ENCODE results near the gene SSRP1. TPM values are rescaled to one million over a fixed set of nuclear protein-coding genes. Genes with fewer than 3 reads are reported as not detected.
A peak's percentile ranks its signal among the peaks of the same experiment; 100 is the strongest.

SSRP1 gene
- total and polyA plus RNA-seq, 2 of the 4 experiments (the other 2 are of a cell fraction) = 106 to 146 TPM

- in situ Hi-C loops (cut with MboI; ENCODE audit: low sequenced_read_pairs) = loop anchor here (5.0 kb wide), 1 partner anchor 186 kb away; no protein-coding TSS in a partner anchor
- Histone ChIP-seq H3K4me3 (ENCODE audit: insufficient read depth, low read depth, low read length) (no peak overlapping the region), H2BK5ac (ENCODE audit: low read depth, low read length, poor library complexity, severe bottlenecking) (no peak overlapping the region), H3K4me1 (ENCODE audit: control insufficient read depth, insufficient read depth, low read length) (peaks cover 1% of the 10 kb centered on the region), H3K79me1 (ENCODE audit: low read depth in 1 of 2, low read length in 2 of 2) (peaks cover 0 to 2% of the 10 kb centered on the region in 2 experiments; a peak in 1 of 4 replicates), H4K91ac (ENCODE audit: insufficient read depth, low read depth, low read length) (no peak overlapping the region), H3K9me1 (ENCODE audit: insufficient read depth, low read length) (peaks cover 2% of the 10 kb centered on the region; the same call in 1 of the 2 replicates), H2AK9ac (replicated peaks; ENCODE audit: low read depth, low read length, poor library complexity) (peak overlapping the region; percentile 79), H4K20me1 (ENCODE audit: insufficient read depth, low read length) (no peaks in the 10 kb centered on the region), H2BK15ac (ENCODE audit: low read depth, low read length) (no peak overlapping the region), H3K9me3 (ENCODE audit: control insufficient read depth, insufficient read depth, low read length) (no peaks in the 10 kb centered on the region), H2BK120ac (ENCODE audit: low read depth, low read length) (no peak overlapping the region), H3K4ac (ENCODE audit: low read depth, low read length) (no peak overlapping the region), H2AK5ac (ENCODE audit: low read depth, low read length) (no peak overlapping the region), H3K56ac (ENCODE audit: extremely low read depth, insufficient read depth, low read length) (no peak overlapping the region), H3K9ac (ENCODE audit: low read depth, low read length) (no peak overlapping the region), H3K18ac (ENCODE audit: low read depth, low read length) (no peak overlapping the region), H3K14ac (replicated peaks; ENCODE audit: low read depth, low read length) (no peak overlapping the region), H4K8ac (ENCODE audit: low read depth in 2 of 2, low read length in 2 of 2) (no peak overlapping the region), H3K27me3 (ENCODE audit: control insufficient read depth, insufficient read depth, low read length) (peaks cover 31% of the 10 kb centered on the region), H3K4me2 (ENCODE audit: low read depth, low read length) (no peak overlapping the region), H2BK20ac (ENCODE audit: low read depth, low read length) (no peak overlapping the region), H3K36me3 (ENCODE audit: control insufficient read depth, insufficient read depth, low read length) (no peaks in the 10 kb centered on the region), H4K5ac (ENCODE audit: low read depth, low read length) (no peak overlapping the region), H3K27ac (ENCODE audit: insufficient read depth, low read length) (no peak overlapping the region), H2AFZ (replicated peaks; ENCODE audit: low read length, poor library complexity) (no peak overlapping the region), H3K23ac (ENCODE audit: low read depth, low read length) (no peak overlapping the region)
- WGBS, 2 experiments (ENCODE audit: extremely low coverage in 2 of 2, insufficient read length in 1 of 2) = no CpG with 5 or more reads among the region's 6 CpGs
- intact Hi-C loops (cut with micrococcal nuclease) = loop anchor here (10.0 kb wide), 1 partner anchor 1183 kb away; no protein-coding TSS in a partner anchor
- TF ChIP-seq MAZ (IDR thresholded peaks at IDR 0.05; ENCODE audit: borderline replicate concordance, low read depth, low read length) (no peak), MXI1 (IDR thresholded peaks at IDR 0.05; ENCODE audit: borderline replicate concordance, low read depth, low read length) (no peak), CEBPB (IDR thresholded peaks at IDR 0.05; ENCODE audit: low read depth, low read length) (no peak), POLR2A (IDR thresholded peaks at IDR 0.05; ENCODE audit: low read depth, low read length) (no peak), SMC3 (IDR thresholded peaks at IDR 0.05; ENCODE audit: low read depth, low read length) (no peak), CTCF (conservative IDR thresholded peaks at IDR 0.05; ENCODE audit: low read depth, low read length) (no peak), MAFK (IDR thresholded peaks at IDR 0.05; ENCODE audit: low read depth, low read length) (no peak), CHD1 (IDR thresholded peaks at IDR 0.05; ENCODE audit: low read depth, low read length) (no peak), NFE2L2 (IDR thresholded peaks at IDR 0.05; ENCODE audit: low read depth, low read length) (no peak), BHLHE40 (IDR thresholded peaks at IDR 0.05; ENCODE audit: low read depth, low read length) (no peak), RFX5 (IDR thresholded peaks at IDR 0.05; ENCODE audit: low read depth, low read length) (no peak), FOS (IDR thresholded peaks at IDR 0.05; ENCODE audit: low read depth, low read length) (no peak), RAD21 (IDR thresholded peaks at IDR 0.05; ENCODE audit: low read length) (no peak)
- TF ChIP-seq, protein P1, sequence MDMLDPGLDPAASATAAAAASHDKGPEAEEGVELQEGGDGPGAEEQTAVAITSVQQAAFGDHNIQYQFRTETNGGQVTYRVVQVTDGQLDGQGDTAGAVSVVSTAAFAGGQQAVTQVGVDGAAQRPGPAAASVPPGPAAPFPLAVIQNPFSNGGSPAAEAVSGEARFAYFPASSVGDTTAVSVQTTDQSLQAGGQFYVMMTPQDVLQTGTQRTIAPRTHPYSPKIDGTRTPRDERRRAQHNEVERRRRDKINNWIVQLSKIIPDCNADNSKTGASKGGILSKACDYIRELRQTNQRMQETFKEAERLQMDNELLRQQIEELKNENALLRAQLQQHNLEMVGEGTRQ (IDR thresholded peaks at IDR 0.05; ENCODE audit: low read depth, low read length) = no peak
- TF ChIP-seq, protein P2, sequence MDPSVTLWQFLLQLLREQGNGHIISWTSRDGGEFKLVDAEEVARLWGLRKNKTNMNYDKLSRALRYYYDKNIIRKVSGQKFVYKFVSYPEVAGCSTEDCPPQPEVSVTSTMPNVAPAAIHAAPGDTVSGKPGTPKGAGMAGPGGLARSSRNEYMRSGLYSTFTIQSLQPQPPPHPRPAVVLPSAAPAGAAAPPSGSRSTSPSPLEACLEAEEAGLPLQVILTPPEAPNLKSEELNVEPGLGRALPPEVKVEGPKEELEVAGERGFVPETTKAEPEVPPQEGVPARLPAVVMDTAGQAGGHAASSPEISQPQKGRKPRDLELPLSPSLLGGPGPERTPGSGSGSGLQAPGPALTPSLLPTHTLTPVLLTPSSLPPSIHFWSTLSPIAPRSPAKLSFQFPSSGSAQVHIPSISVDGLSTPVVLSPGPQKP (IDR thresholded peaks at IDR 0.05; ENCODE audit: borderline replicate concordance, low read depth, low read length) = no peak
- ChIA-PET CTCF (no interaction called here), POLR2A (ENCODE audit: unreplicated experiment) (no interaction called here)
- dilution Hi-C loops (cut with HindIII; ENCODE audit: low sequenced_read_pairs, unreplicated experiment) = no loop called here
- BruUV-seq (replicated peaks) = no TSS peak
- DNase-seq = no peak
- ATAC-seq (ENCODE audit: low read depth) = no peak
Measured at GRCh38 chr11:57341250-57341808, 5.6 kb upstream of the SSRP1 start.
